Measurements from ENCODE around the gene TMEM184A. TPM values are rescaled to one million over a fixed set of nuclear protein-coding genes. Genes with fewer than 3 reads are reported as not detected.

The TMEM184A gene
- total and polyA plus RNA-seq, 7 donors: 0.28 to 60.3 (median 9.3) TPM; not detected in 3

- TF ChIP-seq CTCF (IDR thresholded peaks at IDR 0.05) (no peak), EP300 (IDR thresholded peaks at IDR 0.05) (no peak)
- DNase-seq: no peak
- H3K4me1 ChIP-seq: no peaks in the 10 kb centered on the region
- intact Hi-C loops (cut with DNase I): no loop called here
- H3K4me3 ChIP-seq: no peak overlapping the region
- H3K27me3 ChIP-seq: peaks cover 0 to 4% (median 0%) of the 10 kb centered on the region in 3 donors
- H3K27ac ChIP-seq: no peak overlapping the region
- H3K9me3 ChIP-seq: no peaks in the 10 kb centered on the region
- H3K36me3 ChIP-seq: peaks cover 0 to 13% (median 0%) of the 10 kb centered on the region in 4 donors
- 54 to 83% methylated on average over 34 of the region's 34 CpGs for WGBS, 2 donors
Measured at GRCh38 chr7:1561036-1561940, 5.3 kb upstream of the TMEM184A start.

- peaks cover 0 to 8% (median 0%) of the 10 kb centered on the region in 3 donors for H3K27me3 ChIP-seq
- no peak overlapping the region for H3K4me3 ChIP-seq
- H3K36me3 ChIP-seq: peaks cover 0 to 7% (median 0%) of the 10 kb centered on the region in 4 donors
- H3K4me1 ChIP-seq: peaks cover 0 to 5% (median 3%) of the 10 kb centered on the region in 4 donors
- no peak overlapping the region for H3K27ac ChIP-seq
- intact Hi-C loops (cut with DNase I): no loop called here
- H3K9me3 ChIP-seq: no peaks in the 10 kb centered on the region
- no peak for DNase-seq
- TF ChIP-seq EP300 (IDR thresholded peaks at IDR 0.05) (no peak), POLR2AphosphoS5 (IDR thresholded peaks at IDR 0.05) (no peak), CTCF (IDR thresholded peaks at IDR 0.05) (no peak), POLR2A (IDR thresholded peaks at IDR 0.05) (no peak)
- 24 to 75% methylated on average over 13 of the region's 13 CpGs for WGBS, 2 donors
Measured at GRCh38 chr7:1560620-1561031, 4.6 kb upstream of the TMEM184A start.

- 76 to 88% methylated on average over 28 of the region's 28 CpGs for WGBS, 2 donors
- H3K27ac ChIP-seq: no peak overlapping the region
Measured at GRCh38 chr7:1559626-1560590, 3.9 kb upstream of the TMEM184A start.

More at GRCh38 chr7:1559626-1560590, 3.9 kb upstream of the TMEM184A start:
- H3K36me3 ChIP-seq: no peaks in the 10 kb centered on the region
- H3K4me3 ChIP-seq: no peak overlapping the region
- peaks cover 0 to 12% (median 9%) of the 10 kb centered on the region in 4 donors for H3K4me1 ChIP-seq
- no peak for DNase-seq
- H3K9me3 ChIP-seq: no peaks in the 10 kb centered on the region
- peaks cover 0 to 10% (median 0%) of the 10 kb centered on the region in 3 donors for H3K27me3 ChIP-seq
- TF ChIP-seq EP300 (IDR thresholded peaks at IDR 0.05) (no peak), POLR2AphosphoS5 (IDR thresholded peaks at IDR 0.05) (no peak), CTCF (IDR thresholded peaks at IDR 0.05) (no peak), POLR2A (IDR thresholded peaks at IDR 0.05) (no peak)
- intact Hi-C loops (cut with DNase I): no loop called here

All from sigmoid colon (tissue), 7 donors.